Left ventricle myocardium superior (tissue), 1 donor: ENCODE data around the gene BTBD10. TPM values are rescaled to one million over a fixed set of nuclear protein-coding genes. Genes with fewer than 3 reads are reported as not detected.
"Not testable (repeated sequence)": the region's sequence is repeated elsewhere in the genome, so short reads cannot be mapped to it uniquely, and the experiment has no call there.

ENCODE experiments used
- ATAC-seq: fragments of 200-7000 bp; cut with Tn5 transposase; one replicate; pipeline ENCODE4 v1.9.1; 2020; ENCODE audit warnings: mild to moderate bottlenecking, moderate library complexity
- DNase-seq: peaks from one replicate; pipeline ENCODE4 v3.0.0-alpha.2; 2020
- intact Hi-C: fragments of 100-400 bp; cut with micrococcal nuclease; formaldehyde crosslinking; loops from one replicate; pipeline ENCODE4 v1.11.0; 2022
- total RNA-seq: library from RNA; stranded (reverse); fragmentation: NEBNext Ultra II Directional; extraction: Animal tissue kit (Norgen Biotek cat#: 25700); gene quantifications from one replicate; pipeline ENCODE4 v1.2.1, GENCODE V29; 2021
- donor health status: DM: no; HTN: yes; CAD: no; lungs with severe emphysema.

The BTBD10 gene
- total RNA-seq, 1 donor from 2014 or later: 19.2 TPM

DNA sequence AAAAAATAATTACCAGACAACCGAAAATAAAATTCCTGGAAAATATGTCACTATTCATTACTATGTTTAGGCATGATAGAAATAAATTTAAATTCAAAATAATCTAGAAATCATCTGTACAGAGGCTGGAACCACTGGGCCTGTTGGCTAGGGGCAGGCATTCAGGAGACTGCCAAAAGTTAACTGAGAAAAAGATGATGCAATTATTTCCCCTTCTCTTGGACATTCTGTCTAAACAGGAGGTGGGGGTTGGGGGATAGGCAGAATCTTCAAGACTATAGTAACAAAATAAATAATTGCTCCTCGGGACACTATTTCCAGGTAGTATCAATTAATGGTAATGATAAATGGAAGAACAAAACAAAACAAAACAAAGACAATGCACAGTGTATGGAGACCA, 14.1 kb downstream of the BTBD10 start:
- intact Hi-C loops: no loop called here
- DNase-seq (peak; percentile 44), ATAC-seq (peak; percentile 95)

DNA sequence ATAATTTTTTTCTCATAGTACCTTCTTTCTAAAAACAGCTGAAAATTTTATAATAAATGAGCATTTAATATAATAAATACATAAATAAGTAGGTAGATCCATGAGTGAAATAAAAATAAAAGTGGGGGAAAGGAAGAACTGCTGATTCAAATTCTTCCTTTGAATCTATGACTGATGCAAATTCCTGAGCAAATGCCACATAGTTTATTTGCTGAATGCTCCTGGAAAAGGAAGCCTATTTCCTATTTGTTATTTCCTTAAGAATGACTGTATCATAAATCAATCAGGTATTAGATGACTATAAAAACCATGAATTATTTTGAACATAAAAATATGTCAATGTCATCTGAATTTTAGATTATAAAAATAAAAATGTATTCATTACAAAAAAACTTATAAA, 16.6 kb downstream of the BTBD10 start:
- ATAC-seq (no peak), DNase-seq (no peak)
- intact Hi-C loops: no loop called here

DNA sequence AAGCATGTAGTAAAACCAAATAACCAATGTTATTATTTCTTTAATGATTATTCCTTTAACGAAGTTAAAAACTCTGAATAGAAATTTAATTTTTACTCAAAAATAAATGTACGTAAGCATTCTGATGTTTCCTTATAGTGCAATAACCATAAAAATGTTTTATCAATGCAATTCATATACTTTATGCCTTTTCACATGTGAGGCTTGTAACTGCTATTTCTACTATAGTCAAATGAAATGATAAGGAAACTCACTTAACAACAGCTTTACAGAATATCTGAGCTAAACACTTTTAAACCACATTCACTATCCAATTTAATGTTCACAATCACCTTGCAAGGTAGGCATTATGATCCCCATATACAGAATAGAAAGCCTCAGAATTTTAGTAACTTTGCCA, 17.4 kb downstream of the BTBD10 start:
- intact Hi-C loops: no loop called here
- DNase-seq: no peak

DNA sequence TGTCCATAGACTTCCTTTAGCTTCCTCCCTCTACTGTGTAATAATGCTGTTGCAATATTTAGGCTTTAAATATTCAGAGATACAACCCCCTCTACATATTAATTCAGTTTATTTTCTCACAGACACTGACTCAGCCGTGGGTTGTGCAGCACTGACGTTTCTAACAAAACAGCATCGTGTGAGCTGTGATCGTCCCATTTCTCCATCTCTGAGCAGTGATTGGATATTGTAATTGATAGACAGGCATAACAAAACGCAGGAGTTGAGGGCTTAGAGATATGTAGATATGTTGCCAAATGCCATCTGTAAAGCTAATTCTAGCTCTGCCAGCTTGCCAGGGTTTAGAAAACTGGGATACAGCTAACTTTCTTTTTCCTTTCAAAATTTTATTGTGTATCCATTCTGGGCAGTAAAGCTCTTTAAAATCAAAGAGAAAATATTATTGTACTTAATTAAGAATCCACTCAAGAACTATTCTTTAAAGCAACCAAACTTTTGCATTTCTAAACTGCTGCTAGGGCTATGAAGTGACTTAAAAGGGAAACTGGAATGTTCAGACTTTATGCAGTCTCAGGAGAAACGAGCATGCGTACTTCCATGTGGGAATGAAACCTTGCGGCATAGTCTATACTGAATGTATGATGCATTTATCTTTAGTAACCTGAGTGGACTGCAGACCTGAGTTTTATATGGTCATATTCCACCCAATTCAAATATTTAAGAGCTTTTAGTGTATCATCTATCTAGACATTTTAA, 22.7 kb downstream of the BTBD10 start:
- intact Hi-C loops: no loop called here
- DNase-seq: no peak
- ATAC-seq: peak; percentile 98

More for the DNA sequence above, 17.4 kb downstream of the BTBD10 start:
- no peak for ATAC-seq

DNA sequence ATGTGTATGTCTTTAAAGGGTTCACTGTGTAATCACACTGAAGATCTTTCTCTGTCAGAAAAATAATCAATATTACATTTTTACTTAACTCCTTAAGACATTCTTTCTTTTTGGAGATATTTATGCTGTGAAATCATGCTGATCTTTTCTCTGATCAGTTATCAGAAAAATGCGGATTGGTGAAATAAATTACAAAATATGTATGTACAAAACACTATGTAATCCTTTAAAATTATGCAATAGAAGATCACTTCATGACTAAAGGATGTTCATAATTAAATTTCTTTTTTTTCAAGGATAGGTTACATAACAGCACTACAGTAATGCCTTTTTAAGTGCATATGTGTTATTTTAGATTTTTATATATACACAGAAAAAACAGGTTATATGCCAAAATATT, 24.7 kb downstream of the BTBD10 start:
- intact Hi-C loops: no loop called here
- DNase-seq (no peak), ATAC-seq (no peak)

DNA sequence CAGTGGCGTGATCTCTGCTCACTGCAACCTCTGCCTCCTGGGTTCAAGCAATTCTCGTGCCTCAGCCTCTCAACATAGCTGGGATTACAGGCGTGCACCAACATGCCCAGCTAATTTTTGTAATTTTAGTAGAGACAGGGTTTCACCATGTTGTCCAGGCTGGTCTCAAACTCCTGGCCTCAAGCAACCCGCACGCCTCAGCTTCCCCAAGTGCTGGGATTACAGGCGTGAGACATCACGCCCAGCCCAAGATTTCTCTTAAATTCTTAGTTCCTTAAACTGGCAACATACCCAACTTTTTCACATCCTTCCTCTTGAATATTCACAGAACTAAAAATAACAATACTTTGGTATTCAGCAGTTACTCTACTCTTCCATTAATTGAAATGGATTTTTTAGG, 26.2 kb downstream of the BTBD10 start:
- intact Hi-C loops, DNase-seq, ATAC-seq: not testable (repeated sequence)

DNA sequence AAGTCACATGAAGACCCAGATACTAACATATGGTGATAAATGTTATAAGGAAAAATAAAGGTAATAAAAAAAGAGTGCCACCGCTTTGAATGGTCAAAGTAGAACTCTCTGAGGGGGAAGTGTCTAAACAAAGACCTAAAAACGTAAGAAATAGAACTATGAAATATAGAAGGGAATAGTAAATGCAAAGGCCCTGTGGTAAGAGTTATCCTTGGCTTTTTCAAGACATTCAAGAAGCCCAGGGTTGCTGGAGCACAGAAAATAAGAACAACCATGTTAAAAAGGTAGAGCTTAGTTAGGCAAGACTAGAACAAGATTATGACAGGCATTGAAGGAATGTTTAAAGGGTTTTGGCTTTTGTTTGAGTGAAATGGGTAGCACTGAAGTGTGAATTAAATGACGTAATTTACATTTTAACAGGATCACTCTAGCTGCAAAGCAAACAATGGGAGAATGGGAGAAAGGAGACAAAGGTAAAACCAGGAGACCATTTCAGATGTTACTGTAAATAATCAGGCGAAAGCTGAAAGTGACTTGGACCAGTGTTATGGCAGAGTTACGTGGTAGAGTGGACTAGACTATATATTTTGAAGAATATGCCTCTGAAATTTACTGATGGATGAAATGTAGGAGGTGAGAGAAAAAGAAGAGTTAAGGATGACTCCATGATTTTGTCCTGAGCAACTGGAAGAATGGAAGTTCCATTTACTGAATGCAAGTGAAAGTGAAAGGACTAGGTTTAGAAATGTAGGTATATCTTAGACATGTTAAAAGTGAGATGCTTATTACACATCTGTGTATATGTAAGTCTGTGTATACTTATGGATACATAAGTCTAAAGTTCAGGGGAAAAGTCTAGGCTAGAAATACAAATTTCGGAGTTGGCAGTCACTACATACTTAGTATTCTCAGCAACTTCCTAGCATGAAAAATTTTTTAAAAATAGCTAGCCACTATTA, 28.5 kb downstream of the BTBD10 start:
- DNase-seq (no peak), ATAC-seq (no peak)
- intact Hi-C loops: no loop called here

DNA sequence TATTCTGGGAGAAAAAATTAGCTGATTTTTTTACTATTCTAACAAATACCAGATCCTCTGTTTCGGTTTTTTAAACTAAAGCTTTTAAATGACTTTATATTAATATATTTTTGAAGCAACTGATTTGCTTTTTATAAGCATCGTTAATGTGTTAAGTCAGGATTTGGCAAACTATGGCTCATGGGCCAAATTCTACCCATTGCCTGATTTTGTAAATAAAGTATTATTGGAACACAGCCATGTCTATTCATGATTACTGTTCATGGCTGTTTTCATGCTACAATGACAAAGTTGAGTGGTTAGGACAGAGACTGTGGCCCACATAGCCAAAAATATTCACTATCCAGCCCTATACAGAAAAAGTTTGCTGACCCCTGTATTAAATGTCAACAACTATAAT, 29.6 kb downstream of the BTBD10 start:
- ATAC-seq: no peak
- intact Hi-C loops: no loop called here
- no peak for DNase-seq

DNA sequence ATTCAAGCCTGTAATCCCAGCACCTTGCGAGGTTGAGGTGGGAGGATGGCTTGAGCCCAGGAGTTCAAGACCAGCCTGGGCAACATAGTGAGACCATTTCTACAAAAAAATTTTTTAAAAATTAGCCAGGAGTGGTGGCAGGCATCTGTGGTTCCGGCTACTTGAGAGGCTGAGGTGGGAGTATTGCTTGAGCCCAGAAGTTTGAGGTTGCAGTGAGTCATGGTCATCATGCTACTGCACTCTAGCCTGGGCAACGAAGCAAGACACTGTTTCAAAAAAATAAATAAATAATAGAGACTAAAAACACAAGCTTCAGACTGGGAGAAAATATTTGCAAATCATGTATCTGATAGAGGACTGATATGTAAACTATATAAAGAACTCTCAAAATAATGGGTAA, 33.2 kb downstream of the BTBD10 start:
- DNase-seq: no peak
- intact Hi-C loops: no loop called here
- ATAC-seq: no peak

DNA sequence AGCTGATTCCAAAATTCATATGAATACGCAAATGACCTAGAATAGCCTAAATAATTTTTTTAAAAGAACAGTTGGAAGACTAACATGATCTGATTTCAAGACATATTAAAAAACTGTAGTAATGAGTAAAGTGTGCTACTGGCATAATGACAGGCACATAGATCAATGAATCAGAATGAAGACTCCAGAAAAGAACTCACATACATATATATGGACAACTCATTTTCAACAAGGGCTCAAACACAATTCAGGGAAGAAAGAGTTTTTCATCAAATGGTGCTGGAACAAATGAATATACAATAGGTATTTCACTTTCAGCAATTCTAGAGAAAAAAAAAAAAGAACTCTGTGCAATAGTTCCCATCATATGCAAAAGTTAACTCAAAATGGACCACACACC, 33.7 kb downstream of the BTBD10 start:
- no peak for ATAC-seq
- intact Hi-C loops: no loop called here
- DNase-seq: no peak

DNA sequence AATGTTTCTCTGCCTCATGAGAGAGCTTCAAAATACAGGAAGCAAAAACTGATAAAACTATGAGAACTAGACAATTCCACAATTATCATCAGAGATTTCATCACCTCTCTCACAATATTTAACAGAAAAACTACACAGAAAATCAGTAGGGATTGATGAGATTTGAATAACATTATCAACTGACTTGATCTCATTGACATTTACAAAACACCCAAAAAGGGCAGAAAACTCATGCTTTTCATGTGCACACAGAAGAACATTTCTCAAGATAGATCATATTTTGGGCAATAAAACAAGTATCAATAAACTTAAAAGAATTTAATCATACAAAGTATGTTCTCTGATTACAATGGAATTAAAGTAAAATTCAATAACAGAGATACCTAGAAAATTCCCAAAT, 35.6 kb downstream of the BTBD10 start:
- intact Hi-C loops: no loop called here
- ATAC-seq (no peak), DNase-seq (no peak)

DNA sequence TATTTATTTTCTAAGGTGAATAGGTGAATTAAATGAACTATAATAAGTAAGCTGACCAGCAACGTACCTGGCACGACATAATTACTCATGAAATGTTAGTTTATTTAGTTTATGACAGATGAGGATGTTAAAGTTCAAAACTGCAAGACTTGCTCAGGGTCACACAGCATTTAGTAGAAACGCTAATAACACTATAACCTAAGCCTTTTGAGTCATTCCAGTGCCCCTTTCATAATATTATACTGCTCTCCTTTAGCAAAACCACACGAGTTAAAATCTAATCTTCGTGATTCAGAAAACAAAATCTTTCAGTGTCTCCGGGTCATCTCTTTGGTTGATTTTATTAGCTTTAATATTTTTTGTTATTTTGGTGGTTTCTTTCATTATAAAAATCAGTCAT, 39.6 kb downstream of the BTBD10 start:
- intact Hi-C loops: no loop called here
- ATAC-seq: no peak
- no peak for DNase-seq

DNA sequence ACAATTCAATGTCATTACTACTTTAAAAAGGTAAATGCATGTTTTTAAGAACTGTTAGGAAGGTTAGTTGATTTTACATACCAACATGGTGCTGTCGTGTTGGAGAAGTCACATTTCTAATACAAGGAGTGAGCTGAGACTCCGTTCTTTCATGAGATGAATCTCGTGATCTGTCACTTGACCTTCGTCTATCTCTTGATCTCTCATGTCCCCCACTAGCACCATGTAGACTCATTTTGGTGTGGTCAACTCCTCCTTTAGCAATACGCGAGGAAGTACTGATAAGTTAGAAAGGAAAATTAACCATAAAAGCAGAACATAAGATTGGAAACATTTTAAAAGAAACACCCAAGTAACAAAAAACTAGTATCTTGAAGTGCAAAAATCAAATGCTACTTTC, 41.5 kb downstream of the BTBD10 start:
- intact Hi-C loops: no loop called here
- no peak for DNase-seq
- no peak for ATAC-seq

DNA sequence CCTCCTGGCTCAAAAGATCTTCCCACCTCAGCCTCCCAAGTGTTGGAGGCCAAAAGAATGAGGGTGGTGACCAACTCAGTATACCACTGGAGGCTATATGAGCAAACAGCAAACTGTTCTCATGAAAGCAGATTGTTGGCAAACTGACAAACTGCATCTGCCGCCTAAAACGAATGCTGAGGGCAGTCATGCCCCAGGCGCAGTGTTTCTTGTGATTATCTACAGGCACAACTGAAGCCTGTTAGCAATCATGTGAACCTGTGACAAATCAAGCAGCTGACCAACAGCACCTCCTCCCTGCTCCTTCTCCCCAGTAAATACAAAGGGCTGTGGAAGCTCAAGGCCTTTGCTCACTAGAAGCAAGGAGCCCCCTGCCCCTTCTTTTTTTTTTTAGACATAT, 47.8 kb downstream of the BTBD10 start:
- DNase-seq (no peak), ATAC-seq (no peak)
- intact Hi-C loops: no loop called here

DNA sequence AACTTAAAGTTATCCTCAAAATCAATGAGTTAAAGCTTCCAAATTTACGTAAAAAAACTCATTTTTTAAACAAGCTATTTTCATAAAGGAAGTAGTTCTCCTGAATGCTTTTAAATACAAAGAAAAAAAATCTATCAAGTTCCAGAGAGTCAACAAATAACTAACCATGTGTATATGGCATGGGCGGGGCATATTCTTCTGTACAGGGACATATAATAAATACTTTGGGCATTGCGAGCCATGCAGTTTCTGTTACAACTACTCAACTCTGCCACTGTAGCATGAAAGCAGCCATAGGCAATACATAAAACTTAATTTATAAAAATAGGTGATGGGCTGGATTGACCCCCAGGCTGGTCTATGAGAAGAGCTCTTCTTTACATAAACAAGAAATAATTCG, 57.8 kb downstream of the BTBD10 start:
- intact Hi-C loops: no loop called here
- ATAC-seq: no peak
- DNase-seq: no peak

DNA sequence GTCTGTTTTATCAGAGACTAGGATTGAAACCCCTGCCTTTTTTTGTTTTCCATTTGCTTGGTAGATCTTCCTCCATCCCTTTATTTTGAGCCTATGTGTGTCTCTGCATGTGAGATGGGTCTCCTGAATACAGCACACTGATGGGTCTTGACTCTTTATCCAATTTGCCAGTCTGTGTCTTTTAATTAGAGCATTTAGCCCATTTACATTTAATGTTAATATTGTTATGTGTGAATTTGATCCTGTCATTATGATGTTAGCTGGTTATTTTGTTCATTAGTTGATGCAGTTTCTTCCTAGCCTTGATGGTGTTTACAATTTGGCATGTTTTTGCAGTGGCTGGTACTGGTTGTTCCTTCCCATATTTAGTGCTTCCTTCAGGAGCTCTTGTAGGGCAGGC, 64.7 kb downstream of the BTBD10 start:
- intact Hi-C loops, ATAC-seq, DNase-seq: not testable (repeated sequence)

DNA sequence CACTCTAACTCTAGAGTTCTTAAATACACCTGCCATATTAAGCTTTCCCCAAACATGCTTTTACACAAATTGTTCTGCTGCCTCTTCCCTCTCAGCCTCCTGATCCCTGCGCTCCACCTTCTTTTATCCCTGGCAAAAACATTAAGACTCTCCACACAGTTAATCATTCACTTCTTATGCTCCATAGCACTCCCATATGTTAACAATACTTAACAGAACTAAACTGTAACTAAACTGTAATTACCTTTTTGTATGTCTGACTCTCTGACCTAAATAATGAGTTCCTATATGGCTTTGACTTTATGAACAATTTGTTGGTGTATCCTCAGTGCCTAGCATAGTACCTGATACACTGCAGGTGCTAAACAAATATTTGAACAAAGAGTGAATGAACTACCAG, 71.8 kb downstream of the BTBD10 start:
- DNase-seq: no peak
- ATAC-seq: no peak
- intact Hi-C loops: no loop called here

DNA sequence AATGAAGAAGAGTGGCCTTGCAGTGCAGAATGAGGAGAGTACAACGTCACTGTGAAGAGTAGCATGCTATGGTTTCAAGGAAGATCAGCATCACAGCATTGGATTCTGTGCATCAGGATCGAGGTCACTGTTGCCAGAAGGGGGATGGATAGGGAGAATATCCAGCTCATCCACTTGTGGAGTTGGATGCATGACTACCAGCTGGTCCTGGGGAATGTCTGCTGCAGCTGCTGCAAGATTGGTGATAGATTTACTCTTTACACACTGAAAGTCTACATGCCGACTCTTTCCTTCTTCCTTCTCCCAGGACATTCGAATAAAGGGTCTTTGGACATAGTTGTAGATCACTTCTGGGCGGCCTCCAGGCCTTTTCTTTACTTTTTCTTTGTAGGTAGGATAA, 74.3 kb downstream of the BTBD10 start:
- no peak for ATAC-seq
- DNase-seq: no peak
- intact Hi-C loops: no loop called here

DNA sequence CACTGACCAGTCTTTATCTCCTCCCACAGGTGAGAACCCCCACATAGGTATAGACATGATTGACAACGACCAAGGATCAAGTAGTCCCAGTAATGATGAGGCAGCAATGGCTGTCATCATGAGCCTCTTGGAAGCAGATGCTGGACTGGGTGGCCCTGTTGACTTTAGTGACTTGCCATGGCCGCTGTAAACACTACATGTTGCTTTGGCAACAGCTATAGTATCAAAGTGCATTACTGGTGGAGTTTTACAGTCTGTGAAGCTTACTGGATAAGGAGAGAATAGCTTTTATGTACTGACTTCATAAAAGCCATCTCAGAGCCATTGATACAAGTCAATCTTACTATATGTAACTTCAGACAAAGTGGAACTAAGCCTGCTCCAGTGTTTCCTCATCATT, 76.5 kb downstream of the BTBD10 start:
- intact Hi-C loops: no loop called here
- ATAC-seq (no peak), DNase-seq (no peak)

DNA sequence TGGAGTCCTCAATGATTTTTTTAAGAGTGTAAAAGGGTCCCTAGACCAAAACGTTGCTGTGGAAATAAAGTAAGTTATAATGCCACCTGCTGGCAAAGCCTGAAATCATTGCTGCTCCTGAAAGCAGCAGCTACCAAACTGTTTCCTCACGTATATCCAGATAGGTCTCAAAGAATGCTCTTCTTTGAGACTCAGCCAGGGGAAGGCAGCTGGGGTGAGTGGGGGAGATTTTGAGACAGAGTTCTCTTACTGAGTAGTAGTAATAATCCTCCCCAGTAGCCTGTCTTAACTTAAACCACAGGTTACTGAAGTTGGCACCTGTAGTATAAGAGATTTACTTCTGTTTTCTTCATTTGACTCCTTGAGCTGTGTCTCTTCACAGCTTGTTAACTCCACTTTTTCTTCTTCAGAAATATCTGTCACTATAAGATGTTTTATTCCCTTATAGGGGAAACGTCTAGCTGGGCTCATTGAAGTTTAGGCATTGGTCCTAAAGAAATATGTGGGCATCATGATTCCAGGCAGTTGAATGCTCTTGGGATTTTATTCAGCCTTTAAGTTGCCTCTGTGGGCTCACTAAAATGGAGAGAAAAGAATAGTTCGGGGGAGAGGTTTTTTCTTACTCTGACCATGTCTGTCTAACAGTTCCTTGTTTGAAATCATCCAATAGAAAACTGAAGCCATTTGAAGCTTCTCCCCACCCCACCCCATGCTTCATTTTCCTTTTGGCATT, 77.9 kb downstream of the BTBD10 start:
- ATAC-seq: peak; percentile 42
- no peak for DNase-seq
- intact Hi-C loops: no loop called here
